Measurements from ENCODE around the gene SLC8A1. TPM values are rescaled to one million over a fixed set of nuclear protein-coding genes. Genes with fewer than 3 reads are reported as not detected.

SLC8A1 gene
- total and polyA plus RNA-seq, 7 donors, result 0.20 to 4.9 (median 2.3) TPM

DNA sequence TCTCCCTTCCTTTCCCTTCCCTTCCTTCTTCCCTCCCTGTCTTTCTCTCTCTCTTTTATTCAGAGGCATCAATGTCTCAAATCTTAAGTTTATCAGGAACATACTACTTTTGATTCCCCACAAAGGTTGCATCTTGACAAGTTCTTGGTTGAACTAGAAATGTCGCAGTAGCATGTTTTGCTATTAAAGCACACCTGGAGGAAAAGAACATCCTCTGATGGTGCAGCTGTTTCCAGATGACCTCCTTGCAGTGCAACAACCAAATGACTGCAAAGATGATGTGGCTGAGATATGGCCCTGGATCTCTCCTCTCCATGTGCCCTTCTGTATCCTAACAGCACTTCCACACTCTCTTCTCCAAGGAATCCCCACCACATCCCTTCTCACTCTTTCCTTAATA is 127.2 kb downstream of the SLC8A1 start:
- Histone ChIP-seq H3K4me1 (no peaks in the 10 kb centered on the region), H3K36me3 (ENCODE audit: insufficient read depth in 1 of 2, low read depth in 1 of 2) (no peaks in the 10 kb centered on the region), H3K4me3 (no peak overlapping the region), H3K27ac (no peak overlapping the region), H3K9me3 (no peaks in the 10 kb centered on the region), H3K27me3 (ENCODE audit: insufficient read depth in 3 of 3, low read length in 2 of 3) (no peaks in the 10 kb centered on the region)
- no peak for DNase-seq
- no peak for ATAC-seq
- 75 to 94% (median 83%) methylated on average over 1 of the region's 1 CpG for WGBS, 3 donors
- intact Hi-C loops (cut with DNase I), result no loop called here
- TF ChIP-seq, protein P1, sequence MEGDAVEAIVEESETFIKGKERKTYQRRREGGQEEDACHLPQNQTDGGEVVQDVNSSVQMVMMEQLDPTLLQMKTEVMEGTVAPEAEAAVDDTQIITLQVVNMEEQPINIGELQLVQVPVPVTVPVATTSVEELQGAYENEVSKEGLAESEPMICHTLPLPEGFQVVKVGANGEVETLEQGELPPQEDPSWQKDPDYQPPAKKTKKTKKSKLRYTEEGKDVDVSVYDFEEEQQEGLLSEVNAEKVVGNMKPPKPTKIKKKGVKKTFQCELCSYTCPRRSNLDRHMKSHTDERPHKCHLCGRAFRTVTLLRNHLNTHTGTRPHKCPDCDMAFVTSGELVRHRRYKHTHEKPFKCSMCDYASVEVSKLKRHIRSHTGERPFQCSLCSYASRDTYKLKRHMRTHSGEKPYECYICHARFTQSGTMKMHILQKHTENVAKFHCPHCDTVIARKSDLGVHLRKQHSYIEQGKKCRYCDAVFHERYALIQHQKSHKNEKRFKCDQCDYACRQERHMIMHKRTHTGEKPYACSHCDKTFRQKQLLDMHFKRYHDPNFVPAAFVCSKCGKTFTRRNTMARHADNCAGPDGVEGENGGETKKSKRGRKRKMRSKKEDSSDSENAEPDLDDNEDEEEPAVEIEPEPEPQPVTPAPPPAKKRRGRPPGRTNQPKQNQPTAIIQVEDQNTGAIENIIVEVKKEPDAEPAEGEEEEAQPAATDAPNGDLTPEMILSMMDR (IDR thresholded peaks at IDR 0.05), result no peak

- intact Hi-C loops (cut with DNase I), result no loop called here
- Histone ChIP-seq H3K27me3 (ENCODE audit: insufficient read depth in 3 of 3, low read length in 2 of 3) (no peaks in the 10 kb centered on the region), H3K27ac (no peak overlapping the region), H3K4me3 (no peak overlapping the region), H3K4me1 (no peaks in the 10 kb centered on the region), H3K36me3 (ENCODE audit: insufficient read depth in 1 of 2, low read depth in 1 of 2) (no peaks in the 10 kb centered on the region), H3K9me3 (no peaks in the 10 kb centered on the region)
- no peak for DNase-seq
- ATAC-seq, result no peak
- WGBS, 3 donors, result 92 to 98% (median 97%) methylated on average over 2 of the region's 2 CpGs
- TF ChIP-seq, protein P1 (IDR thresholded peaks at IDR 0.05), result no peak
Measured at GRCh38 chr2:40321822-40322221, 130.1 kb downstream of the SLC8A1 start.

GRCh38 chr2:40321016-40321623 is 130.8 kb downstream of the SLC8A1 start:
- no peak overlapping the region for H3K4me3 ChIP-seq

GRCh38 chr2:40318921-40319320 is 133.0 kb downstream of the SLC8A1 start:
- no peaks in the 10 kb centered on the region for H3K9me3 ChIP-seq
- no peaks in the 10 kb centered on the region for H3K36me3 ChIP-seq (ENCODE audit: insufficient read depth in 1 of 2, low read depth in 1 of 2)
- TF ChIP-seq, protein P1 (IDR thresholded peaks at IDR 0.05), result no peak
- no peak overlapping the region for H3K27ac ChIP-seq
- H3K4me3 ChIP-seq, result no peak overlapping the region
- intact Hi-C loops (cut with DNase I), result no loop called here
- DNase-seq, result no peak
- H3K27me3 ChIP-seq (ENCODE audit: insufficient read depth in 3 of 3, low read length in 2 of 3), result no peaks in the 10 kb centered on the region
- ATAC-seq, result no peak
- 62 to 63% (median 63%) methylated on average over 3 of the region's 3 CpGs for WGBS, 3 donors
- H3K4me1 ChIP-seq, result no peaks in the 10 kb centered on the region

More at GRCh38 chr2:40321016-40321623, 130.8 kb downstream of the SLC8A1 start:
- Histone ChIP-seq H3K36me3 (ENCODE audit: insufficient read depth in 1 of 2, low read depth in 1 of 2) (no peaks in the 10 kb centered on the region), H3K27ac (no peak overlapping the region), H3K9me3 (no peaks in the 10 kb centered on the region), H3K4me1 (no peaks in the 10 kb centered on the region), H3K27me3 (ENCODE audit: insufficient read depth in 3 of 3, low read length in 2 of 3) (no peaks in the 10 kb centered on the region)
- intact Hi-C loops (cut with DNase I), result no loop called here
- 67 to 73% (median 72%) methylated on average over 7 of the region's 7 CpGs for WGBS, 3 donors
- TF ChIP-seq, protein P1 (IDR thresholded peaks at IDR 0.05), result no peak
- ATAC-seq (no peak), DNase-seq (no peak)

DNA sequence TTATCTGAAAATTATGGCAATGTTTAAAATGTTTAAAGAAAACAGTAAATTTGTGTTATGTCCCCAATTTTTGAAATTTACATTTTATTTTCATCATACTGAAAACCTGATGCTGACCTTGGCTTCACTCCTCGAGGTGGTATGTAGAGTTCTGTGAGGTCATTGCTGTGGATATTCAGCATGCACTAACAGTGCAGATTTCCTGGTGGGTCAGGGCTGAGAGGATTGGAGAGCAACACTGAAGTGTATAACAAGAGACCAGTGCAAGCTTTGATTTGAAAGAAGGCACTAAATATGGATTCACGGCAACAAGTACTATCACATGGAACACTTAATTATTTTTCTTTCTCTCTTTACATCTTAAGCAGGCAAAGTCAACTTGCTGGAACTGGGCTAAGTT is 134.1 kb downstream of the SLC8A1 start:
- H3K9me3 ChIP-seq, result no peaks in the 10 kb centered on the region
- H3K4me3 ChIP-seq, result no peak overlapping the region
- DNase-seq, result no peak
- ATAC-seq, result no peak
- no peaks in the 10 kb centered on the region for H3K27me3 ChIP-seq (ENCODE audit: insufficient read depth in 3 of 3, low read length in 2 of 3)
- H3K36me3 ChIP-seq (ENCODE audit: insufficient read depth in 1 of 2, low read depth in 1 of 2), result no peaks in the 10 kb centered on the region
- no peaks in the 10 kb centered on the region for H3K4me1 ChIP-seq
- TF ChIP-seq, protein P1 (IDR thresholded peaks at IDR 0.05), result no peak
- no peak overlapping the region for H3K27ac ChIP-seq
- intact Hi-C loops (cut with DNase I), result no loop called here
- WGBS, 3 donors, result 56 to 74% (median 60%) methylated on average over 2 of the region's 2 CpGs

Data from psoas muscle (tissue), 8 donors.